ENCODE data around the gene ABCA4. TPM values are rescaled to one million over a fixed set of nuclear protein-coding genes. Genes with fewer than 3 reads are reported as not detected.

Gene ABCA4
- total RNA-seq, 1 donor from 2014 or later = 0.49 TPM

DNA sequence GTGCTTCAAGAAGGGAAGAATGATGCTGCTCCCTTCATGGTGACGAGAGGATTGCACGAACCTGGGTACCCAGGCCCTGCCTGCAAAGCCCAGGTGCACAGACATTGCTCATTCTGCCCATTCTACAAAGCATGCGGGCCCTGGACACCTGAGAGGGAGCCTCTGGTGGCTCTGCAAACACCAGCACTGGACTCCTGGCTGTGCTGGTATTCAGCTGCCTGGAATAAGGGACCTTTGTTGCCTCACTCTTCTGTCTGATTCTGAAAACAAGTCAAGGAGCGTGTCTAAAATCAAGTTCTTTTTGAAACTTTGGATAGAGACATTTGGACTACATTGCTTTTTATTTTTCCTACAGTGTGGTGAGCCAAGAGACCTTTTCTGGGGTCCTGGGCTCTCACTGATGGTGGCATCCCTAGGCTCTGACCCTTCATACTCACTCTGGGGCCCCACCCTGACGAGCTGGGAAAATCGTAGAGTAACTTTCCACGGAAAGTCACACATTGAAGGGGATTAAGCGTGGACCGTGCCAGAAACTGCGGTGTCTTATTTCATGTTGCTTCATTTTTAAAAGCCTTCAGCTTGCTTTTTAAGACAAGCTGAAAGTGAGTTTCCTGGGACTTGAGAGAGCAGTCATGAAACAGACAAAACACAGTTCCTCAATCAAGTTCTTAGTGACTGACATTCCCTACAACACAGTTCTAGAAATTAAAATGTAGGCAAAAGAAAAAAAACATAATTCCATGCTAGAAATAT is 24.0 kb downstream of the ABCA4 start:
- peak overlapping the region; percentile 84 for H3K27ac ChIP-seq
- intact Hi-C loops (cut with DNase I) = no loop called here
- no peak overlapping the region for H3K4me3 ChIP-seq
- no peaks in the 10 kb centered on the region for H3K36me3 ChIP-seq
- peaks cover 82% of the 10 kb centered on the region for H3K4me1 ChIP-seq
- H3K9me3 ChIP-seq = no peaks in the 10 kb centered on the region
- no peaks in the 10 kb centered on the region for H3K27me3 ChIP-seq
- TF ChIP-seq POLR2AphosphoS5 (IDR thresholded peaks at IDR 0.05; ENCODE audit: insufficient read depth in 1 of 2, low read depth in 1 of 2) = peak in 1 of 2 donors; percentile 29
- no peak for TF ChIP-seq CTCF (IDR thresholded peaks at IDR 0.05)
- DNase-seq (ENCODE audit: extremely low spot score in 2 of 2) = no peak

- intact Hi-C loops (cut with DNase I) = no loop called here
- no peaks in the 10 kb centered on the region for H3K9me3 ChIP-seq
- no peaks in the 10 kb centered on the region for H3K36me3 ChIP-seq
- TF ChIP-seq POLR2A (IDR thresholded peaks at IDR 0.05) (no peak), CTCF (IDR thresholded peaks at IDR 0.05) (no peak), POLR2AphosphoS5 (IDR thresholded peaks at IDR 0.05; ENCODE audit: insufficient read depth in 1 of 2, low read depth in 1 of 2) (no peak)
- H3K27ac ChIP-seq = peak overlapping the region; percentile 84
- no peak for DNase-seq (ENCODE audit: extremely low spot score in 2 of 2)
- no peaks in the 10 kb centered on the region for H3K27me3 ChIP-seq
- no peak overlapping the region for H3K4me3 ChIP-seq
- peaks cover 77% of the 10 kb centered on the region for H3K4me1 ChIP-seq
These were observed 25.0 kb downstream of the ABCA4 start for GRCh38 chr1:94095744-94096469.

GRCh38 chr1:94095112-94095637 is 25.8 kb downstream of the ABCA4 start:
- peaks cover 70% of the 10 kb centered on the region for H3K4me1 ChIP-seq
- H3K9me3 ChIP-seq = no peaks in the 10 kb centered on the region
- peak overlapping the region; percentile 84 for H3K27ac ChIP-seq
- H3K4me3 ChIP-seq = peak overlapping the region in 1 of 2 donors; percentile 8
- H3K27me3 ChIP-seq = no peaks in the 10 kb centered on the region
- DNase-seq (ENCODE audit: extremely low spot score in 2 of 2) = peak in 1 of 2 donors; percentile 93
- intact Hi-C loops (cut with DNase I) = no loop called here
- H3K36me3 ChIP-seq = no peaks in the 10 kb centered on the region
- TF ChIP-seq CTCF (IDR thresholded peaks at IDR 0.05) (no peak), POLR2A (IDR thresholded peaks at IDR 0.05) (no peak), POLR2AphosphoS5 (IDR thresholded peaks at IDR 0.05; ENCODE audit: insufficient read depth in 1 of 2, low read depth in 1 of 2) (peak in 1 of 2 donors; percentile 79)

- Histone ChIP-seq H3K4me3 (peak overlapping the region in 1 of 2 donors; percentile 8), H3K36me3 (no peaks in the 10 kb centered on the region), H3K4me1 (peaks cover 64% of the 10 kb centered on the region), H3K27ac (peak overlapping the region; percentile 84), H3K27me3 (no peaks in the 10 kb centered on the region), H3K9me3 (no peaks in the 10 kb centered on the region)
- TF ChIP-seq POLR2AphosphoS5 (IDR thresholded peaks at IDR 0.05; ENCODE audit: insufficient read depth in 1 of 2, low read depth in 1 of 2) (peak in 1 of 2 donors; percentile 73), POLR2A (IDR thresholded peaks at IDR 0.05) (no peak)
- DNase-seq (ENCODE audit: extremely low spot score in 2 of 2) = no peak
- intact Hi-C loops (cut with DNase I) = no loop called here
These were observed 26.4 kb downstream of the ABCA4 start for GRCh38 chr1:94094469-94095111.

DNA sequence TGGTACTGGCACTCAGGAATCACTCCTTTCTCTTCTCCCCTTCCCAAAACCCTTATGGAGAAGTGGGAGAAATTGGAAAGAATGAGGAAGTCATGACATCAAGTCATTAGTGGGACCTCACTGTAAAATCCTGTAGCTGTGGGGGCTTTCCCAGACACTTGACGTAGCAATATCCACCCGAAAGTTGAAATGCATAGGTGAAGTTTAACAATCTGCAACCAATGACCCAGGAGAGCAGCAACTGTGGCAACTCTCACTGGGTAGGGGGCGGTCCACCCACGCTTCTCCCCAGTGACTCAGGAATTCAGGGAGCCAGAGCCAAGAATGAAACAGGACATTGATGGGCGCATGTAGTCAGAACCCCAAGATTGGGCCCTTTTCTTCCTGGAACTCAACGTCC is 27.0 kb downstream of the ABCA4 start:
- Histone ChIP-seq H3K9me3 (no peaks in the 10 kb centered on the region), H3K27ac (peak overlapping the region; percentile 84), H3K4me3 (no peak overlapping the region), H3K36me3 (no peaks in the 10 kb centered on the region), H3K4me1 (peaks cover 64% of the 10 kb centered on the region), H3K27me3 (no peaks in the 10 kb centered on the region)
- TF ChIP-seq POLR2AphosphoS5 (IDR thresholded peaks at IDR 0.05; ENCODE audit: insufficient read depth in 1 of 2, low read depth in 1 of 2) = no peak
- TF ChIP-seq POLR2A (IDR thresholded peaks at IDR 0.05) = no peak
- no peak for TF ChIP-seq CTCF (IDR thresholded peaks at IDR 0.05)
- no peak for DNase-seq (ENCODE audit: extremely low spot score in 2 of 2)
- intact Hi-C loops (cut with DNase I) = no loop called here
